ENCODE measurements around the gene SLC25A51.

- TF ChIP-seq EZH2 (IDR thresholded peaks at IDR 0.05) (no peak), POLR2AphosphoS5 (IDR thresholded peaks at IDR 0.05; ENCODE audit: borderline replicate concordance, low read depth, low read length) (no peak)
These were observed 32.4 kb upstream of the SLC25A51 start for GRCh38 chr9:37936376-37936775.

Data from SK-N-MC (cell line).